NCI-H524 treated with DMSO at 0.1 percent for 48 hours (cell line): ENCODE results near the gene ZFAND4.
"Not testable (repeated sequence)": the region's sequence is repeated elsewhere in the genome, so short reads cannot be mapped to it uniquely, and the experiment has no call there.

Source experiments
- DNase-seq: peaks from one replicate; lab custom pipeline; 2025; lab: John Stamatoyannopoulos, UW

ZFAND4 gene

DNA sequence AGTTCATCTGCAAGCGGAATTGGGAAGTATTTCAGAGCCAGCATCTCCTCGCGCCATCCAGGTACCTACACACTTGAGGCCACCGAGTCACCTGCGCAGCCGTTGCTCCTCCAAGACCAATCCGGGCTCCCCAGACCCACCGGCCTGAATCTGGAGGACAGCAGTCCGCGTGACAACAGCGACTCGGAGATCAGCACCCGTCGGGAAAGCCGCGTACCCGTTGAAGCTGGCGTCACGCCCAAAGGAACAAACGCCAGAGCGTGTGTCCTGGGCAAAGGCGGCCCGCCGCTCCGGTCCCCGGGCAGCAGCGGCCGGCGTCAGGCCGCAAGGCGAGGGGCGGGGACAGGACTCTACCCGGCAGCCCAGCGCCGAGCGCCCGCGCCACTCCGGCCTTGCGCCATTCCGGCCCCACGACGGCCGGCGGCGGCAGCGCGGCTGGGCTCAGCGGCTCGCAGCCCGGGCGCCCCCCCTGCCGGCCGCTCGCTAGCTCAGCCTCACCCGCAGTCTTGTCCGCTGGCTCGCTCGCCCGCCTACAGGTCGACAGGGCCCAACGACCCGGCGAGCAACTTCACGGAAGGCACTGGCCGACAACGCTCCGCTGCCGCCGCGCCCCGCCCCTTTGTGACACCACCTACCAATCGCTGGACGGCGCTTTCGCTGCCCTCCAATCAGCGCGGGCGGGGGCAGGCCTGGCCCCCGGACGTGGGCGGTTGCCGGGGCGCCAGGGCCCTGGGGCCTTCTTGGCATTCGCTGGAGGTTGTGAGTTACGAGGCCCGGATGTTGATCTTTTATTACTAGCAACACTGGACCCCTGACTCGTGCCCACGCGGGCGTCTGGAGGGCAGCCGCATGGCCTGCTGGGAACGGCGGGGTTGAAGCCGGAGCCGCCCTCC is at the start of gene ZFAND4:
Gene ZFAND4, minus strand, starts transcription at position 592 of the 893 bp plus-strand sequence. CDS start 9,047 bp downstream, outside the sequence.
- peak; percentile 47 for DNase-seq

DNA sequence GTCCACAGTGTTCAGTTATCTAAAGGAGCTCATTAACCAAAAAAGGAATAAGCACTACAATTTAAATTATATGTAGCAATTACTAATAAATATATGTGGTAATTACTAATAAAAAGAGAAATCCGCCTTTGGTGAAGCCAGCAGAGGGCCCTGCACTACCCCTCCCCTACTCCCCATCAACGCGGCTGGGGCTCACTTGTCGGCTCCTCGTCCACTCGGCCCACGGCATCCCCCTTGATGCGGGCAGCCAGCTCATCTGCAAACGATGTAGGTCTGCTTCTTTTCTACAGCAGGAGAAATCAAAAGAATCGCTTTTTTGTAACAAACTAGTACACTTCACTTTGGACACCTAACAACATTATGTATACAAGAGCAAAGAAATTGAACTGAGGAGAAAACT is 48.9 kb upstream of the ZFAND4 start:
- not testable (repeated sequence) for DNase-seq

DNA sequence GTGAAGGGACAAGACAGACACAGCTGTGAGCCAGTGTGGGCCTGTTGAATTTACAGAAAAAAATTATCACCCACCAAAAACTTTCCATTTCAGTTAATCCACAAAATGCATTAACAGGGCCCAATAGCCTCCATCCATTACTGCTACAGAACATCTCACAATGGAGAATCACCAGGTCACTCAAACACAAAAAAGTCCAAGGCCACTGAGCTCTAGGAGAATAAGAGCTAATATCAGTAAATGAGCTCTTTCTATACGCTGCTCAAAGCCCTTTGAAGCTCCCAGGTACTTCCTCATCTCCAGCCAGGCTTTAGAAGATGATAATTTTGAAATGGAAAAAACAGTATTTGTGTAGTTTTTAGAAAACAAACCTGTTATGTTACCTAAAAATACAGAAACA is 45.1 kb upstream of the ZFAND4 start:
- DNase-seq, result not testable (repeated sequence)

DNA sequence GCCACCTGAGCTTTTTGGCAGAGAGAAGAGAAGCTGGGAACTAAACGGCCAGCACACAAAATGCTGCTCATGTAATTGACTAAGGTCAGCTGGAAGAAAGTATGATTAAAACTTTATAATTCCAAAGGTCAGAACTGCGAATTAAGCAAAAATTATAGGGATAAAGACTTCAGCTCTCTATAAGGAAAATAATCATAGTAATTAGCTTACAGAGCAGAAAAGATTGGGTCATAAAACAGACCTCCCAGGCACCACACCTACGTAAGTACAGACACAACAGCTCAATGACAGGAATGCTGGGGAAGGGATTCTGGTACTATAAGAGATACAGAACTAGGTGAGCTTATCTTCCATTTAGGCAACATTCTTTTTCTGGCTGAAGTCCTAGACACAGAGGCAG is 44.5 kb upstream of the ZFAND4 start:
- not testable (repeated sequence) for DNase-seq

DNA sequence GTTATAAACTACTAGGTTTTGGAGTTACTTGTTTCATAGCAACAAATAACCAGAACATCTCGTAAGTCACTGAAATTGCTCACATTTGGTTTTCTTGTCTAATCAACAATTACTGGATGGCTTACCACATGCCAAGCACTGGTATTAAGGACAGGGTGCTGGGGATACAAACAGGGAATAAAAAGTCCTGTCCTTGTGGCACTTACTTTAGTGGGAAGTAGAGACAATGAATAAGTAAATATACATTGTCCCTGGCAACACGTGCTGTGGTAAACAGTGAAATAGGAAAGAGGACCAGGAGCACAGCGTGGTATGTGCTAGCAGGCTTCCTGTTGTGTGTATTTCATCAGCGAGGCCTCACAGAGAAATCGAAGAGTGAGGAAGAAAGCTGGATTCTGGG is 38.7 kb upstream of the ZFAND4 start:
- not testable (repeated sequence) for DNase-seq

DNA sequence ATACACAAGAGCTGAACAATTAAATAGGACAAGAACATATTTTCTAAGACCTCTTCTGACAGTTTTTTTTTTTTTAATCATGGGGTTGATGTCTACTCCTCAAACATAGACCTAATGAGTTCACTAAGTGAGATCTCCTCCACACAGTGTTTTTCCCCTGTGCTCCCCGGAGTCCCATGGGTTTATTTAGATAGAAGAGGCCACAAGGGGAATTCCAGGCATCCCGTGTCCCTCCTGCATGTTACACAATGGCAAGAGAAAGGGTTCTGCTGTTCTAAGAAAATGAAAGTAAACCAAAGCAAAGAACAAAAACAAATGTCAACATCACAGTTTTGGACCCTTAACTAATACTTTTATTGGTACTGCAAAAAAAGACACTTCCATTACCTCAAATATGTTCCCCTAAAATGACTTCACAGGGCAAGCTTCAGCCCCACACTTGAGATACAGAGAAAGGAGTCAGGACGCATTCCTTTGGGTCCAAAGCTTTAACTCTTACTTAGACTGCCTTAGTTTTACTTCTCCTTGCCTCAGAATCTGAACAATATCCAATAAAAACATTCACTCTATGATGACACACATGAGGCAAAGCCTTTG is 37.7 kb upstream of the ZFAND4 start:
- DNase-seq, result not testable (repeated sequence)

DNA sequence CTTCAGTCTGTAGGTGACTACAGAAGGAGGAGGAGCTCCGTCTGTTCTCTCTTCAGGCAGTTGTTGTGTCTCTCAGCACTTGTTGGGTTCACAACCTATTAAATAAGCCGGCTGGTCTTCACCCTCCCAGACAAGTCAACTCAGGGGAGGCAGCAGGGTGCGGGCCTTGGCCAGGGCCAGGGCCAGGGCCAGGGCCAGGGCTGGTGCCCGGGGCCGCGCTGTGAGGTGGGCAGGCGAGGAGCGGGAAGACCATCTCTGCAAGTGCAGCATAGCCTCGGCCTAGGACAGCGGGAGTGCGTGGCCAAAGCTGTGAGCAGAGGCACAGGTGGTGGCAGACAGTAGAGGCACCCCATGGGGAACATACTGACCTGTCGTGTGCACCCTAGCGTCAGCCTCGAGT is 5.9 kb upstream of the ZFAND4 start:
- not testable (repeated sequence) for DNase-seq

DNA sequence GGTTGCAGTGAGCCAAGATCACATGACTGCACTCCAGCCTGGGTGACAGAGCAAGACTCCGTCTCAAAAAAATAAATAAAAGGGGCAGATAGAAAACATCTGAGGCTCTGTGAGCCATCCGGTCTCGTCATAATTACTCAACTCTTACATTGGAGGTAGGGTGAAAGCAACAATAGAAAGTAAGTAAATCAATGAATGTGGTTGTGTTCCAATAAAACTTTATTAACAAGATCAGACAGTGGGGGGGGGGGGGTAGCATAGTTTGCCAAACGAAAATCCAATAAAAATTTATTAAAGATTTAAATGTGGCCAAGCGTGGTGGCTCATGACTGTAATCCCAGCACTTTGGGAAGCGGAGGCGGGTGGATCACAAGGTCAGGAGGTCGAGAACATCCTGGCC is 2.8 kb upstream of the ZFAND4 start:
- DNase-seq, result no peak

DNA sequence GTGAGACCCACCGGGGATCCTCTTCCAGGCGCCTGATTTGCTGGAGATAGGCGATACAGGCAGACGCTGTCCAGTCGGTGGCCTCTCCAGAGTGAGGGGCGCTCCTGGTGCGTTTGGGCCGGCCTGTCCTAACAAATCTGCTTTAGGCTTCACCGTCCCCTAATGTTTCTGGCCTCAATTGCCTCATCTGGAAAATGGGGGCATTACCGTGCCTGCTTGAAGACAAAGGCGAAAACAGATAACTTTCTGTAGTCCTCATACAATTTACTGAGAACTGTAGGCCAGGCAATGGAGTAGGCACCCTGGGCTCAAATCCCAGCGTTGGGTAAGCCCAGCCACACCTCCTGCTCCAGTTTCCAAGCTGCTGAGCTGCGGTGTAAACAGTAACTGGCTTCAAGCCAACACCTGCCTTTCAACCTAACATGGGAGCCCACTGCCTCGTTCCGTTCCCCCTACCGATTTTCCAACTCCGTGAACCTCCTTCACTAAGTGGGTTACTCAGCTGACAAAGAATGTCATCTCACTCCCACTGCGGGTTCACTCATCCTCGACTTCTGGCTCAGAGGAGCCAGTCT is 589 bp upstream of the ZFAND4 start:
- no peak for DNase-seq

DNA sequence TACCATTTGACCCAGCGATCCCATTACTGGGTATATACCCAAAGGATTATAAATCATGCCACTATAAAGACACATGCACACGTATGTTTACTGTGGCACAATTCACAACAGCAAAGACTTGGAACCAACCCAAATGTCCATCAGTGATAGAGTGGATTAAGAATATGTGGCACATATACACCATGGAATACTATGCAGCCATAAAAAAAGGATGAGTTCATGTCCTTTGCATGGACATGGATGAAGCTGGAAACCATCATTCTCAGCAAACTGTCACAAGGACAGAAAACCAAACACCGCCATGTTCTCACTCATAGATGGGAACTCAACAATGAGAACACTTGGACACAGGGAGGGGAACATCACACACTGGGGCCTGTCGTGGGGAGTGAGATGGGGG is 1.3 kb downstream of the ZFAND4 start:
- not testable (repeated sequence) for DNase-seq

DNA sequence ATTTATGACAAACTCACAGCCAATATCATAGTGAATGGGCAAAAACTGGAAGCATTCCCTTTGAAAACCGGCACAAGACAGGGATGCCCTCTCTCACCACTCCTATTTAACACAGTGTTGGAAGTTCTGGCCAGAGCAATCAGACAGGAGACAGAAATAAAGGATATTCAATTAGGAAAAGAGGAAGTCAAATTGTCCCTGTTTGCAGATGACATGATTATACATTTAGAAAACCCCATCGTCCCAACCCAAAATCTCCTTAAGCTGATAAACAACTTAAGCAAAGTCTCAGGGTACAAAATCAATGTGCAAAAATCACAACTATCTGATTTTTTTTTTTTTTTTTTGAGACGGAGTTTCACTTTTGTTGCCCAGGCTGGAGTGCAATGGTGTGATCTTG is 2.7 kb downstream of the ZFAND4 start:
- DNase-seq, result not testable (repeated sequence)

DNA sequence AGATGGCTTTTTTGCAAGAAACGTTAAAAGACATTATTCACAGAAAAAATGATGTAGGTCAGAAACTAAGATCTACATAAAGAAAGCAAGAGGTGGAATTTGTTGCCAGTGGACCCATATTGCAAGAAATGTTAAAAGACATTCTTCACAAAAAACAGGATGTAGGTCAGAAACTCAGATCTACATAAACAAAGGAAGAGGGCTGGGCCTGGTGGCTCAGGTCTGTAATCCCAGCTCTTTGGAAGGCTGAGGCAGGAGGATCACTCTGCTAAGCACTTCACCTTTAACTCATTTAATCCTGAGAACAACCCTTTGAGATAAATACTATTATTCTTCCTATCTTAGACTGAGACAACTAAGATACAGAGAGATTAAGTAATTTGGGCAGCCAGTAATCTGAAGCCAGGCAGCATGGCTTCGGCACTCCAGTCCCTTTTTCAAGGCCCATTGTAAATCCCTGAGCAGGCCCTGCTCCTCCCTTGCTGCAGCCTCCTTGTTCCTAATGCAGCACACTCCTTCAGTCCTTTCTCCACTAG is 11.6 kb downstream of the ZFAND4 start:
- DNase-seq, result no peak

DNA sequence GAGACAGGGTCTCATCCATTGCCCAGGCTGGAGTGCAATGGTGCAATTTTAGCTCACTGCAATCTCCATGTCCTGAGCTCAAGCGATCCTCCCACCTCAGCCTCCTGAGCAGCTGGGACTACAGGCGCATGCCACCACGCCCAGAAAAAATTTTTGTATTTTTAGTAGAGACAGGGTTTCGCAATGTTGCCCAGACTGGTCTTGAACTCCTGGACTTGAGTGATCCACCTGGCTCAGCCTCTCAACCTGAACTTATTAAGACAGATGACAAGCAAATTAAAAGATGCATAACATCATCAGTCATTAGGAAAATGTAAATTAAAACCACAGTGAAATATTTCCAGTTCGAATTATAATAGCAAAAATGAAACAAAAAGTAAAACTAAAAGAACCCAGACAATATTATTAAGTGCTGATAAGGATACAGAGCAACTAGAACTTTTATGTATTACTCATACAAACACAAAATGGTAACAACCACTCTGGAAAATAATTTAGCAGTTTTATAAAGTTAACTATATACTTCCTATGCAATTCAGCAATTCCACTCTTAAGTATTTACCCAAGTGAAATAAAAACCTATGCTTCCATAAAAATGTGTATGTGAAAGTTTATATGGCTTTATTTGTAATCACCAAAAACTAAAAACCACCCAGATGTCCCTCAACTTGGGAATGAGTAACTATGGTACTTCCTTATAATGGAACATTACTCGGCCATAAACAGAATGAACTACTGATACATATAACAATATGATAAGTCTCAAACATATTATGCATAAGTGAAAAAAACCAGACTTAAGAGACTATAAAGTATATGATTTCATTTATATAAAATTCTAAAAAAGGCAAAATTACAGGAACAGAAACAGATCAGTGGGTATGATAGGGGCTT is 15.3 kb downstream of the ZFAND4 start:
- DNase-seq, result no peak

DNA sequence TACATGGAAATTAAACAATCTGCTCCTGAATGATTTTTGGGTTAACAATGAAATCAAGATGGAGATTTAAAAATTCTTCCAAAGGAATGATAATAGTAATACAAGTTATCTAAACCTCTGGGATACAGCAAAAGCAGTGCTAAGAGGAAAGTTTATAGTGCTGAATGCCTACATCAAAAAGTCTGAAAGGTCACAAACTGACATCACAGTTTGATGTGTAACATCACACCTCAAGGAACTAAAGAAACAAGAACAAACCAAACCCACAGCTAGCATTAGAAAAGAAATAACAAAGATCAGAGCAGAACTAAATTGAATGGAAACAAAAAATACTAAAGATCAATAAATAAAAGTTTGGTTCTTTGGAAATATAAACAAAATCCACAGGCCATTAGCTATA is 17.4 kb downstream of the ZFAND4 start:
- DNase-seq, result no peak

DNA sequence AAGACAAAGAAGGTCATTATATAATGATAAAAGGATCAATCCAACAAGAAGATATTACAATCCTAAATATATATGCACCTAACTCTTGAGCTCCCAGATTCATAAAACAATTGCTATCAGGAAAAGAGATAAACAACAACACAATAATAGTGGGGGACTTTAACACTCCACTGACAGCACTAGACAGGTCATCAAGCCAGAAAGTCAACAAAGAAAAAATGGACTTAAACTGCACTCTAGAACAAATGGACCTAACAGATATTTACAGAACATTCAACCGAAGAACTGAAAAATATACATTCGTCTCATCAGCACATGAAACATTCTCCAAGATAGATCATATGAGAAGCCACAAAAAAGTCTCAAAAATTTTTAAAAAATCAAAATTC is 17.8 kb downstream of the ZFAND4 start:
- not testable (repeated sequence) for DNase-seq

DNA sequence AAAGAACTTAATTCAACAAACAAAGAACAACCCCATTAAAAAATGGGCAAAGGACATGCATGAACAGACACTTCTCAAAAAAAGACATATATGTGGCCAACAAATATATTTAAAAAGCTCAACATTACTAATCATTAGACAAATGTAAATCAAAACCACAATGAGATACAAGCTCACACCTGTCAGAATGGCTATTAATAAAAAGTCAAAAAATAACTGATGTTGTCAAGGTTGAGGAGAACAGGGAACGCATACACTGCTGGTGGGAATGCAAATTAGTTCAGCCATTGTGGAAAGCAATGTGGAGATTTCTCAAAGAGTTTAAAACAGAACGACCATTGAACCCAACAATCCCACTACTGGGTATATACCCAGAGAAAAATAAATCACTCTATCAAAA is 19.1 kb downstream of the ZFAND4 start:
- no peak for DNase-seq

DNA sequence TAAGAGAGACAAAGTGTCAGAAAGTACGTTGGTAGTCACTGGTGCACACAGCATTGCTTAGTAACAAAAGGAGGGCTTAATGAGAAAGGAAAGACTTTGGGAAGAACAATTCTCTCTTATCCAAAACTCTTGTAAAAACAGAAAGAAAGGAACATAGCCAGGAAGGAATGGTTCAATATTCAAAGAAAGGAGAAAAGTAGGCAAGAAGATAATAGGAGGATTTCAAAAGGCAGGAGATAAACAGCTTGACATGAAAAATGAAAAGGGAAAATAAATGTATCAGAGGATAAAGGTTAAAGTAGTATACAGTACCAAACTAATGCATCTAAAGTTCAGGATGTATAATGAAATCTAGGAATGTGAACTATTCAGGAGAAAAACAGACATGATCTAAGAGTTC is 20.1 kb downstream of the ZFAND4 start:
- no peak for DNase-seq

DNA sequence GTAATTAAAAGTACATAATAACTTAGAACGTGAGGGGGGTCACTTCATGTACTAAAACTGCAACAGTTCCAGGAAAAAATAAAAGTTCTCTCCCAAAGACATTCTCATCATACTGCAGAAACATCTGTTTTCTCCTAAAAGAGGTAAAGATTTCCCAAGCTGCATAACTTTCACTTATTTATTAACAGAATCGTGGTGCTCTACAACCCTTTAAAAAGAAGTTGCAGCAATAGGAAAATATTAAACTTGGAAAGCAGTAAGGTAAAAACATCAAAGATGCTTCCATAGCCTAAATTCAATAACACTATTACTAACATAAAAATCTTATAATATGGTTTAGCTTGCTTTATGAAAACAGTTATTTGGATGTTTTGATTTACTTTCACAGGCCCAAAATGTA is 23.3 kb downstream of the ZFAND4 start:
- DNase-seq, result no peak

DNA sequence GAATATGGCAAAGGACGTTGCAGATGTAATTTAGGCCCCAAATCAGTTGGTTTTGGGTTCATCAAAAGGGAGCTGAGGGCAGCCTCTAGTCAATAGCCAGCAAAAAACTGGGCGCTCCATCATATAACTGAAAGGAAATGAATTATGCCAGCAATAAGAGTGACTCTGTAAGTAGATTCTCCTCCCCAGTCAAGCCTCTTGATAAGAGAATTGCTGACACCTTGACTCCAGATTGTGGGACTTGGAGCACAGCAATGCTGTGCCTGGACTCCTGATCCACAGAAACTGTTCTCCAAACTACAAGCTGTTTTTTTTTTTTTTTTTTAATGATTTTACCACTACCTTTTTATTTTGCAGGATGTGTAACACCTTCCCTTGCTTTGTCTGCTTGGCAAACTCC is 25.5 kb downstream of the ZFAND4 start:
- no peak for DNase-seq

DNA sequence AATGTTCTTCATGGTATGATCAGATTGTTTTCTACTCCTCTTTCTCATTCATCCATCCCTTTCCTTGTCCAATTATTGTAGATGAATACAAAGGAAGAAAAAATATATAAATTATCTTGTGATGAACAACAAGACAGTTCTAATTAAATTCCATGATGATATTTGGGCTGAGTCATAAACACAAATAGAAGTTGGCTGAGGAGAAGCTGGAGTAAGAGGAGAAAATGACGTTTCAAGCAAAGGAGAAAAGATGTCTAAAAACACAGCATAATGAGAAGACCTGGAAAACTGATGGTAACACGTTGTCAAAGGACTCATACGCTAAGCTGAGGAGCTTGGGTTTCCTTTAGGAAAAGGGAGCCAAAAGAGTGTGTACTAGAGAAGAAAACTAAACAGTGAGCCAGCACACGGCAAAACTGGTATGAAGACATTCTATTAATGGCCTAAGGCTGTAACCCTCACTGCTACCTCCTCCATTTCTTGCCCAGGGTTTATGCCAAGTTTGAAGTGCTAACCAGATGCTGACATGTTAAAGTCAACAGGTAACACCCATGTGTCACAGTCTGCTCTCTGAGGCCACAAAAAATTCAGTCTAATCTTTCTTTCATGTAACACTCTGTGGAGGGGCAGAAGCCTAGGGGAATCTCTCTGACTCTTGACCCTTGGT is 26.1 kb downstream of the ZFAND4 start:
- DNase-seq, result no peak

DNA sequence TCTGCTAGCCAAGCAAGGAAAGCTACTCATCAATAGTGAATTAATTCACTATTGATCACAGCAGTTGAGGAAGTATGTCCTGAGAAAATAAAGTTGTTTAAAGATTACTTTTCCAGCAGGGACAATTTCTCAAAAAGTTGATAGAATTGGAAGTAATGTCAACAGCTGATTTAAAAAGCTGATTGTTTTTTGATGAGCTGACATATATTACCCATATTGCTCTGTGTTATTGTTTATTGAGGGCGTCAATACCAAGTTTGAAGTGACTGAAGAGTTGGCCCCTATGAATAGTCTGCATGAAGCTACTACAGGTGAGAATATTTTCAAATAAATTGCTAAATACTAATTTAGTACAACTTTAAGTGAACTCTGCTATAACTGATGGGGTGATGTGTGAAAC is 28.0 kb downstream of the ZFAND4 start:
- no peak for DNase-seq
